Erythroblast (primary cell): Measurements from ENCODE around the gene CDC16.
A peak's percentile ranks its signal among the peaks of the same experiment; 100 is the strongest.

Experiments
- DNase-seq, 2 experiments: peaks; one replicate each; lab custom pipeline; 2025; lab: John Stamatoyannopoulos, UW
- GATA1 ChIP-seq: IDR thresholded peaks from 2 replicates; pipeline ENCODE4 v1.6.1; 2011; ENCODE audit warnings: low read depth, mild to moderate bottlenecking, control low read depth, low read length, moderate library complexity
- POLR2A ChIP-seq: IDR thresholded peaks from 2 replicates; pipeline ENCODE4 v1.6.1; 2011; ENCODE audit warnings: mild to moderate bottlenecking, low read length

The CDC16 gene

GRCh38 chr13:114231886-114232285 lies 2.8 kb upstream of the CDC16 start:
- no peak for TF ChIP-seq GATA1
- TF ChIP-seq POLR2A = no peak
- DNase-seq = no peak

GRCh38 chr13:114234266-114234644 lies 442 bp upstream of the CDC16 start:
- TF ChIP-seq POLR2A (no peak), GATA1 (no peak)
- no peak for DNase-seq

- peak; percentile 17 to 53 for DNase-seq
Measured at GRCh38 chr13:114235697-114236096, 1.0 kb downstream of the CDC16 start.

DNA sequence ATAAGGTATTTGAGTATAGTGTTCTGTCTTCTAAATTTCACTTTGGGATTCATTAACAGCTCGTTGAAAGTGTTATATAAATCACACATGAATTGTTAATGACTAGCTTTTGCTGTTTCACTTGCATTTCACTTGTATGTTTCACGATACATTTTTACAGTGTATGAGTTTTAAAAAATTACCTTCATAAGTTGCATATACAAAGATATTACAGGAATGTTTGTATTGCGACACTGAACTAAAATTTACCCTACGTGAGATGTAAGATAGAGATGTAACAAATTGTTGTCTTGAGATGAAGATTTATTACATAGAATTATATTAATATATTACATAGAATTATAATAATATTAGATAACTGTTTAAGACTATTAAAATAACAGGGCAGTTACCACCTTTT lies 1.5 kb downstream of the CDC16 start:
- DNase-seq = no peak
- TF ChIP-seq POLR2A = no peak
- TF ChIP-seq GATA1 = no peak

More at GRCh38 chr13:114235697-114236096, 1.0 kb downstream of the CDC16 start:
- no peak for TF ChIP-seq POLR2A
- no peak for TF ChIP-seq GATA1

GRCh38 chr13:114237415-114238112 lies 2.9 kb downstream of the CDC16 start:
- DNase-seq = no peak
- no peak for TF ChIP-seq POLR2A

DNA sequence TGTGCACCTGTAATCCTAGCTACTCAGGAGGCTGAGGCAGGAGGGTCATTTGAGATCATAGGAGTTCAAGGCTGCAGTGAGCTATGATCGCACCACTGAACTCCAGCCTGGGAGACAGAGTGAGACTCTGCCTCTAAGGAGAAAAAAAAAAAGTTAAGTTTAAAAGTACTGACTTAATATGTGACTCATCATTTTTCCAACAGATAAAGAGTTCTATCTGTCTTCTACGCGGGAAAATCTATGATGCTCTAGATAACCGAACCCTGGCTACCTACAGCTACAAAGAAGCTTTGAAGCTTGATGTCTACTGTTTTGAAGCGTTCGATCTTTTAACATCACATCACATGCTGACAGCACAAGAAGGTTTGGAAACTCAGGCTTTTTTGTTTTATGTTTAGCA lies 7.2 kb downstream of the CDC16 start:
- DNase-seq = peak; percentile 13 to 19

GRCh38 chr13:114243971-114244370 lies 9.3 kb downstream of the CDC16 start:
- DNase-seq = no peak
- TF ChIP-seq GATA1 (no peak), POLR2A (no peak)

More for the DNA sequence above, 7.2 kb downstream of the CDC16 start:
- TF ChIP-seq POLR2A (no peak), GATA1 (no peak)

DNA sequence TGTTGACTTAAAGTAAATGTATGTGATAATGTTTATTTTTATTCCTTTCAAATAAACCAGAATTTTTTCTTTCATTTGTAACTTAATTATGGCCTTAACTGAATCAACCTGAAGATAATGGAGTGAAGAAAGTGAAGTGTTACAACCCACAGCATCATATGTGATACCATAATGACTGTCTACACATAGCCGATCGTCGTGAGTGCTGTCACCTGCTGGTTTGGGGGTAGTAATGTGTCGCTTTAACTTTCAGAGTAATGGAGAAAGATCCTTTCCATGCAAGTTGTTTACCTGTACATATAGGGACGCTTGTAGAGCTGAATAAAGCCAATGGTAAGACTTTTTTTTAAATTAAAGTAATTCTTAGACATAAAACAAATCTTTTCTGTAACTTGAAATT lies 9.9 kb downstream of the CDC16 start:
- TF ChIP-seq POLR2A = no peak
- no peak for TF ChIP-seq GATA1
- DNase-seq = no peak

GRCh38 chr13:114248011-114248410 lies 13.3 kb downstream of the CDC16 start:
- TF ChIP-seq POLR2A (no peak), GATA1 (no peak)

DNA sequence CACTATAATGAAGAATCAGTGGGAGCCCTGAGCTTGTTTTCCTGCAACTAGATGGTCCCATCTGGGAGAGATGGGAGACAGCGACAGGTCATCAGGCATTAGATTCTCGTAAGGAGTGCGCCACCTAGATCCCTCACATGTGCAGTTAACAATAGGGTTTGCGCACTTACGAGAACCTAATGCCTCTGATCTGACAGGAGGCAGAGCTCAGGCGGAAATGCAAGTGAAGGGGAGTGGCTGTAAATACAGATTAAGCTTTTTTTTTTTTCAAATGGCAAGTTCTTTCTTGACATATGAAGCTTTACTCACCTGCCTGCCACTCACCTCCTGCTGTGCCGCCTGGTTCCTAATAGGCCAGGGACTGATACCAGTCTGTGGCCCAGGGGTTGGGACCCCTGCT lies 14.4 kb downstream of the CDC16 start:
- no peak for DNase-seq

More at GRCh38 chr13:114248011-114248410, 13.3 kb downstream of the CDC16 start:
- no peak for DNase-seq

GRCh38 chr13:114251639-114252440 lies 17.1 kb downstream of the CDC16 start:
- TF ChIP-seq POLR2A = peak; percentile 22
- peak; percentile 42 to 81 for DNase-seq

More for the DNA sequence above, 14.4 kb downstream of the CDC16 start:
- TF ChIP-seq GATA1 (no peak), POLR2A (no peak)

GRCh38 chr13:114256547-114256946 lies 21.9 kb downstream of the CDC16 start:
- TF ChIP-seq GATA1 = no peak
- no peak for DNase-seq

GRCh38 chr13:114257014-114257413 lies 22.3 kb downstream of the CDC16 start:
- no peak for DNase-seq
- TF ChIP-seq GATA1 (no peak), POLR2A (no peak)

- TF ChIP-seq GATA1 = no peak
- TF ChIP-seq POLR2A = no peak
- DNase-seq = no peak
Measured at GRCh38 chr13:114258589-114258988, 23.9 kb downstream of the CDC16 start.
